Measurements from ENCODE around the gene DYNLT2. TPM values are rescaled to one million over a fixed set of nuclear protein-coding genes. Genes with fewer than 3 reads are reported as not detected.

DYNLT2 gene
- total and polyA plus RNA-seq, 2 of the 13 experiments (the other 11 are each of a cell fraction or from before 2014, with no cell fraction given), result 2.1 to 4.3 TPM

DNA sequence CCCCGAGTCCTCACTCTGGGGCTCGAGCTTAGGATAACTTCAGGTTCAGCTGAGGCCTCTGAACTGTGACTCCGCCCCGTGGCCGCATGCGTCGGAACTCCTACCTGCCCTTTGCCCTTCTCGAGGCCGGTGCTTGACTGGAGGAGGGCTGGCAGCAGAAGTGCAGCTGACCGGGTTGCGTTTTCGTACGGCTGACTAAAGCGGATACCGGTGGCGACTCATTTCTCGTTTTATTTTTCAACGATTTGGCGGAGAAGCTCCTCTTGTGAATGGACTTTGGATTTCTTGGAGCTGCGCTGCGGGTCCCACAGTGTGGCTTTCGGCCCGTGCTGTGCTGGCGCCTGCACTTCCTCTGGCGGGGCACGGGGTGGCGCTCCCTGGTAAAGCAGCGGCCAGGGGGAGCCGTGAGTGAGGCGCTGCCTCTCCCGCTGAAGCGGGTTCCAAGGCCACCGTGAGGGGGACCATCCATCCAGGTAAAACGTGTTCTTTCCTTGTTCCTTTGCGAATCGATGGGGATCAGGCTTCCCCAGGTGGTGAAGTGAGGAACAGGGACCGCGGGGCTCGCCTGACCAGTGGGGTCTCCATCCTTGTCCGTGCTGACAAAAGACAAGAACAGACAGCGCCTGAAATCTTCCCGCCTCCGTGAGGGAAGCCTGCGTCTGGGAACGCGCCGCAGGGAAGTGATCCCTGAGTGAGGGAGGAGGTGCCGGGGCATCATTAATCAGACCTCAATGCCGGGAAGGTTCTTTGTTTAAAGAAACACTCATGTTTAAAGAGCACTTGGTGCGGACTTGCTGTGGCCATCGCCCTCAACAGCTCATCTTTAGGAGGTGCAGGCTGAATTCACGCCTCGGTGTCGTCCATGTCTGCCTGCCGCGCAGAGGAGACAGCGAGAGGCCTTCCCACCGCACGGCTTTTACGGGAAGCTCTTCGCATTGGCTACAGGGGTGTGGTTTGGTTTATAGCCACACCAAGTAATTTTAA is 38.9 kb upstream of the DYNLT2 start (continued):
- TF ChIP-seq, protein P1, sequence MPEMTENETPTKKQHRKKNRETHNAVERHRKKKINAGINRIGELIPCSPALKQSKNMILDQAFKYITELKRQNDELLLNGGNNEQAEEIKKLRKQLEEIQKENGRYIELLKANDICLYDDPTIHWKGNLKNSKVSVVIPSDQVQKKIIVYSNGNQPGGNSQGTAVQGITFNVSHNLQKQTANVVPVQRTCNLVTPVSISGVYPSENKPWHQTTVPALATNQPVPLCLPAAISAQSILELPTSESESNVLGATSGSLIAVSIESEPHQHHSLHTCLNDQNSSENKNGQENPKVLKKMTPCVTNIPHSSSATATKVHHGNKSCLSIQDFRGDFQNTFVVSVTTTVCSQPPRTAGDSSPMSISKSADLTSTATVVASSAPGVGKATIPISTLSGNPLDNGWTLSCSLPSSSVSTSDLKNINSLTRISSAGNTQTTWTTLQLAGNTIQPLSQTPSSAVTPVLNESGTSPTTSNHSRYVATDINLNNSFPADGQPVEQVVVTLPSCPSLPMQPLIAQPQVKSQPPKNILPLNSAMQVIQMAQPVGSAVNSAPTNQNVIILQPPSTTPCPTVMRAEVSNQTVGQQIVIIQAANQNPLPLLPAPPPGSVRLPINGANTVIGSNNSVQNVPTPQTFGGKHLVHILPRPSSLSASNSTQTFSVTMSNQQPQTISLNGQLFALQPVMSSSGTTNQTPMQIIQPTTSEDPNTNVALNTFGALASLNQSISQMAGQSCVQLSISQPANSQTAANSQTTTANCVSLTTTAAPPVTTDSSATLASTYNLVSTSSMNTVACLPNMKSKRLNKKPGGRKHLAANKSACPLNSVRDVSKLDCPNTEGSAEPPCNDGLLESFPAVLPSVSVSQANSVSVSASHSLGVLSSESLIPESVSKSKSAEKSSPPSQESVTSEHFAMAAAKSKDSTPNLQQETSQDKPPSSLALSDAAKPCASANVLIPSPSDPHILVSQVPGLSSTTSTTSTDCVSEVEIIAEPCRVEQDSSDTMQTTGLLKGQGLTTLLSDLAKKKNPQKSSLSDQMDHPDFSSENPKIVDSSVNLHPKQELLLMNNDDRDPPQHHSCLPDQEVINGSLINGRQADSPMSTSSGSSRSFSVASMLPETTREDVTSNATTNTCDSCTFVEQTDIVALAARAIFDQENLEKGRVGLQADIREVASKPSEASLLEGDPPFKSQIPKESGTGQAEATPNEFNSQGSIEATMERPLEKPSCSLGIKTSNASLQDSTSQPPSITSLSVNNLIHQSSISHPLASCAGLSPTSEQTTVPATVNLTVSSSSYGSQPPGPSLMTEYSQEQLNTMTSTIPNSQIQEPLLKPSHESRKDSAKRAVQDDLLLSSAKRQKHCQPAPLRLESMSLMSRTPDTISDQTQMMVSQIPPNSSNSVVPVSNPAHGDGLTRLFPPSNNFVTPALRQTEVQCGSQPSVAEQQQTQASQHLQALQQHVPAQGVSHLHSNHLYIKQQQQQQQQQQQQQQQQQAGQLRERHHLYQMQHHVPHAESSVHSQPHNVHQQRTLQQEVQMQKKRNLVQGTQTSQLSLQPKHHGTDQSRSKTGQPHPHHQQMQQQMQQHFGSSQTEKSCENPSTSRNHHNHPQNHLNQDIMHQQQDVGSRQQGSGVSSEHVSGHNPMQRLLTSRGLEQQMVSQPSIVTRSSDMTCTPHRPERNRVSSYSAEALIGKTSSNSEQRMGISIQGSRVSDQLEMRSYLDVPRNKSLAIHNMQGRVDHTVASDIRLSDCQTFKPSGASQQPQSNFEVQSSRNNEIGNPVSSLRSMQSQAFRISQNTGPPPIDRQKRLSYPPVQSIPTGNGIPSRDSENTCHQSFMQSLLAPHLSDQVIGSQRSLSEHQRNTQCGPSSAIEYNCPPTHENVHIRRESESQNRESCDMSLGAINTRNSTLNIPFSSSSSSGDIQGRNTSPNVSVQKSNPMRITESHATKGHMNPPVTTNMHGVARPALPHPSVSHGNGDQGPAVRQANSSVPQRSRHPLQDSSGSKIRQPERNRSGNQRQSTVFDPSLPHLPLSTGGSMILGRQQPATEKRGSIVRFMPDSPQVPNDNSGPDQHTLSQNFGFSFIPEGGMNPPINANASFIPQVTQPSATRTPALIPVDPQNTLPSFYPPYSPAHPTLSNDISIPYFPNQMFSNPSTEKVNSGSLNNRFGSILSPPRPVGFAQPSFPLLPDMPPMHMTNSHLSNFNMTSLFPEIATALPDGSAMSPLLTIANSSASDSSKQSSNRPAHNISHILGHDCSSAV (CRISPR knock-in tag; IDR thresholded peaks at IDR 0.05; ENCODE audit: borderline replicate concordance), result no peak
- TF ChIP-seq ZNF354B (CRISPR knock-in tag; IDR thresholded peaks at IDR 0.05) (no peak), RAD21 (CRISPR knock-in tag; IDR thresholded peaks at IDR 0.05) (peak; percentile 99), DMAP1 (CRISPR knock-in tag; IDR thresholded peaks at IDR 0.05) (peak; percentile 87), ZNF382 (CRISPR knock-in tag; IDR thresholded peaks at IDR 0.05; ENCODE audit: borderline replicate concordance) (no peak), TFDP2 (CRISPR knock-in tag; IDR thresholded peaks at IDR 0.05) (peak; percentile 81), XBP1 (CRISPR knock-in tag; IDR thresholded peaks at IDR 0.05) (0 out of 2 replicates have a peak, but pooled peaks have one; percentile 33), POGZ (CRISPR knock-in tag; IDR thresholded peaks at IDR 0.05) (peak; percentile 78), CEBPG (CRISPR knock-in tag; IDR thresholded peaks at IDR 0.05) (no peak), HCFC1 (IDR thresholded peaks at IDR 0.05; ENCODE audit: low read depth, low read length) (no peak), CBX1 (IDR thresholded peaks at IDR 0.05; ENCODE audit: low read depth) (no peak), ZNF678 (CRISPR knock-in tag; IDR thresholded peaks at IDR 0.05) (no peak; the same call in 1 of the 2 replicates)
- TF ChIP-seq, protein P2, sequence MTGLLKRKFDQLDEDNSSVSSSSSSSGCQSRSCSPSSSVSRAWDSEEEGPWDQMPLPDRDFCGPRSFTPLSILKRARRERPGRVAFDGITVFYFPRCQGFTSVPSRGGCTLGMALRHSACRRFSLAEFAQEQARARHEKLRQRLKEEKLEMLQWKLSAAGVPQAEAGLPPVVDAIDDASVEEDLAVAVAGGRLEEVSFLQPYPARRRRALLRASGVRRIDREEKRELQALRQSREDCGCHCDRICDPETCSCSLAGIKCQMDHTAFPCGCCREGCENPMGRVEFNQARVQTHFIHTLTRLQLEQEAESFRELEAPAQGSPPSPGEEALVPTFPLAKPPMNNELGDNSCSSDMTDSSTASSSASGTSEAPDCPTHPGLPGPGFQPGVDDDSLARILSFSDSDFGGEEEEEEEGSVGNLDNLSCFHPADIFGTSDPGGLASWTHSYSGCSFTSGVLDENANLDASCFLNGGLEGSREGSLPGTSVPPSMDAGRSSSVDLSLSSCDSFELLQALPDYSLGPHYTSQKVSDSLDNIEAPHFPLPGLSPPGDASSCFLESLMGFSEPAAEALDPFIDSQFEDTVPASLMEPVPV (CRISPR knock-in tag; IDR thresholded peaks at IDR 0.05), result peak; percentile 54; the same call in 1 of the 2 replicates
- TF ChIP-seq, protein P3, sequence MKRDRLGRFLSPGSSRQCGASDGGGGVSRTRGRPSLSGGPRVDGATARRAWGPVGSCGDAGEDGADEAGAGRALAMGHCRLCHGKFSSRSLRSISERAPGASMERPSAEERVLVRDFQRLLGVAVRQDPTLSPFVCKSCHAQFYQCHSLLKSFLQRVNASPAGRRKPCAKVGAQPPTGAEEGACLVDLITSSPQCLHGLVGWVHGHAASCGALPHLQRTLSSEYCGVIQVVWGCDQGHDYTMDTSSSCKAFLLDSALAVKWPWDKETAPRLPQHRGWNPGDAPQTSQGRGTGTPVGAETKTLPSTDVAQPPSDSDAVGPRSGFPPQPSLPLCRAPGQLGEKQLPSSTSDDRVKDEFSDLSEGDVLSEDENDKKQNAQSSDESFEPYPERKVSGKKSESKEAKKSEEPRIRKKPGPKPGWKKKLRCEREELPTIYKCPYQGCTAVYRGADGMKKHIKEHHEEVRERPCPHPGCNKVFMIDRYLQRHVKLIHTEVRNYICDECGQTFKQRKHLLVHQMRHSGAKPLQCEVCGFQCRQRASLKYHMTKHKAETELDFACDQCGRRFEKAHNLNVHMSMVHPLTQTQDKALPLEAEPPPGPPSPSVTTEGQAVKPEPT (CRISPR knock-in tag; IDR thresholded peaks at IDR 0.05; ENCODE audit: low read depth), result peak; percentile 69

Measured in HepG2 (cell line).